NCI-H128 (cell line): ENCODE data around the gene RIN3.

Source experiments
- DNase-seq: peaks from one replicate; lab custom pipeline; 2025; ENCODE audit not compliant: unreplicated experiment; lab: John Stamatoyannopoulos, UW

Gene RIN3

GRCh38 chr14:92684801-92685560 lies 171.4 kb downstream of the RIN3 start:
- no peak for DNase-seq

GRCh38 chr14:92685784-92686355 lies 172.3 kb downstream of the RIN3 start:
- no peak for DNase-seq

- DNase-seq = no peak
Observed at GRCh38 chr14:92686411-92686899, 172.9 kb downstream of the RIN3 start.

- peak; percentile 77 for DNase-seq
Observed at GRCh38 chr14:92686900-92687427, 173.4 kb downstream of the RIN3 start.

- peak; percentile 61 for DNase-seq
Observed at GRCh38 chr14:92687681-92688433, 174.3 kb downstream of the RIN3 start.

- DNase-seq = no peak
Observed at GRCh38 chr14:92688434-92689375, 175.1 kb downstream of the RIN3 start.

GRCh38 chr14:92690171-92691011 lies 176.8 kb downstream of the RIN3 start:
- no peak for DNase-seq

GRCh38 chr14:92692822-92693226 lies 179.2 kb downstream of the RIN3 start:
- DNase-seq = peak; percentile 96

GRCh38 chr14:92693998-92694795 lies 180.6 kb downstream of the RIN3 start:
- peak; percentile 42 for DNase-seq

- DNase-seq = no peak
Observed at GRCh38 chr14:92694807-92695206, 181.2 kb downstream of the RIN3 start.

GRCh38 chr14:92695562-92695961 lies 182.0 kb downstream of the RIN3 start:
- DNase-seq = no peak

GRCh38 chr14:92696366-92696765 lies 182.8 kb downstream of the RIN3 start:
- no peak for DNase-seq

GRCh38 chr14:92698393-92698792 lies 184.8 kb downstream of the RIN3 start:
- no peak for DNase-seq

- DNase-seq = no peak
Observed at GRCh38 chr14:92701826-92702225, 188.2 kb downstream of the RIN3 start.

- no peak for DNase-seq
Observed at GRCh38 chr14:92702441-92702918, 188.9 kb downstream of the RIN3 start.

GRCh38 chr14:92703516-92703915 lies 189.9 kb downstream of the RIN3 start:
- DNase-seq = no peak

GRCh38 chr14:92704036-92704804 lies 190.6 kb downstream of the RIN3 start:
- DNase-seq = no peak

GRCh38 chr14:92704821-92705220 lies 191.2 kb downstream of the RIN3 start:
- DNase-seq = no peak
